ENCODE results near the gene AUTS2. TPM values are rescaled to one million over a fixed set of nuclear protein-coding genes. Genes with fewer than 3 reads are reported as not detected.

The AUTS2 gene
- total RNA-seq, 3 donors from 2014 or later, result 31.2 to 67.6 (median 36.5) TPM

GRCh38 chr7:70615066-70615606 lies 1016.9 kb downstream of the AUTS2 start:
- no peaks in the 10 kb centered on the region for H3K36me3 ChIP-seq (ENCODE audit: low read depth)

GRCh38 chr7:70616211-70616610 lies 1017.9 kb downstream of the AUTS2 start:
- no peak for DNase-seq
- Histone ChIP-seq H3K9me3 (no peaks in the 10 kb centered on the region), H3K36me3 (ENCODE audit: low read depth) (no peaks in the 10 kb centered on the region), H3K4me1 (ENCODE audit: low read depth) (no peaks in the 10 kb centered on the region), H3K4me3 (no peak overlapping the region)
- TF ChIP-seq CTCF (IDR thresholded peaks at IDR 0.05), result no peak
- intact Hi-C loops (cut with DNase I, micrococcal nuclease), result no loop called here
- ATAC-seq, result no peak

More at GRCh38 chr7:70615066-70615606, 1016.9 kb downstream of the AUTS2 start:
- H3K9me3 ChIP-seq, result no peaks in the 10 kb centered on the region
- ATAC-seq (no peak), DNase-seq (no peak)
- intact Hi-C loops (cut with DNase I, micrococcal nuclease), result no loop called here
- no peak overlapping the region for H3K4me3 ChIP-seq
- no peaks in the 10 kb centered on the region for H3K4me1 ChIP-seq (ENCODE audit: low read depth)
- TF ChIP-seq CTCF (IDR thresholded peaks at IDR 0.05), result no peak

- H3K4me1 ChIP-seq (ENCODE audit: low read depth), result no peaks in the 10 kb centered on the region
- no peak for TF ChIP-seq CTCF (IDR thresholded peaks at IDR 0.05)
- DNase-seq, result no peak
- intact Hi-C loops (cut with DNase I, micrococcal nuclease), result no loop called here
- H3K4me3 ChIP-seq, result no peak overlapping the region
- H3K9me3 ChIP-seq, result no peaks in the 10 kb centered on the region
- H3K36me3 ChIP-seq (ENCODE audit: low read depth), result no peaks in the 10 kb centered on the region
- ATAC-seq, result no peak
These were observed 1018.5 kb downstream of the AUTS2 start for GRCh38 chr7:70616821-70617220.

GRCh38 chr7:70618020-70618551 lies 1019.8 kb downstream of the AUTS2 start:
- no peaks in the 10 kb centered on the region for H3K4me1 ChIP-seq (ENCODE audit: low read depth)
- H3K4me3 ChIP-seq, result no peak overlapping the region
- DNase-seq (no peak), ATAC-seq (no peak)
- no peaks in the 10 kb centered on the region for H3K36me3 ChIP-seq (ENCODE audit: low read depth)
- intact Hi-C loops (cut with DNase I, micrococcal nuclease), result no loop called here
- TF ChIP-seq CTCF (IDR thresholded peaks at IDR 0.05), result no peak
- H3K9me3 ChIP-seq, result no peaks in the 10 kb centered on the region

GRCh38 chr7:70619130-70619529 lies 1020.9 kb downstream of the AUTS2 start:
- Histone ChIP-seq H3K9me3 (no peaks in the 10 kb centered on the region), H3K4me3 (no peak overlapping the region), H3K4me1 (ENCODE audit: low read depth) (no peaks in the 10 kb centered on the region), H3K36me3 (ENCODE audit: low read depth) (no peaks in the 10 kb centered on the region)
- intact Hi-C loops (cut with DNase I, micrococcal nuclease), result no loop called here
- no peak for TF ChIP-seq CTCF (IDR thresholded peaks at IDR 0.05)
- DNase-seq, result no peak
- ATAC-seq, result peak; percentile 70

- intact Hi-C loops (cut with DNase I, micrococcal nuclease), result no loop called here
These were observed 1021.4 kb downstream of the AUTS2 start for GRCh38 chr7:70619659-70620058.

More at GRCh38 chr7:70619659-70620058, 1021.4 kb downstream of the AUTS2 start:
- H3K9me3 ChIP-seq, result no peaks in the 10 kb centered on the region
- H3K4me1 ChIP-seq (ENCODE audit: low read depth), result no peaks in the 10 kb centered on the region
- TF ChIP-seq CTCF (IDR thresholded peaks at IDR 0.05), result no peak
- ATAC-seq (no peak), DNase-seq (no peak)
- H3K36me3 ChIP-seq (ENCODE audit: low read depth), result no peaks in the 10 kb centered on the region
- H3K4me3 ChIP-seq, result no peak overlapping the region
